ENCODE results near the gene BCAS3.

BCAS3 gene

DNA sequence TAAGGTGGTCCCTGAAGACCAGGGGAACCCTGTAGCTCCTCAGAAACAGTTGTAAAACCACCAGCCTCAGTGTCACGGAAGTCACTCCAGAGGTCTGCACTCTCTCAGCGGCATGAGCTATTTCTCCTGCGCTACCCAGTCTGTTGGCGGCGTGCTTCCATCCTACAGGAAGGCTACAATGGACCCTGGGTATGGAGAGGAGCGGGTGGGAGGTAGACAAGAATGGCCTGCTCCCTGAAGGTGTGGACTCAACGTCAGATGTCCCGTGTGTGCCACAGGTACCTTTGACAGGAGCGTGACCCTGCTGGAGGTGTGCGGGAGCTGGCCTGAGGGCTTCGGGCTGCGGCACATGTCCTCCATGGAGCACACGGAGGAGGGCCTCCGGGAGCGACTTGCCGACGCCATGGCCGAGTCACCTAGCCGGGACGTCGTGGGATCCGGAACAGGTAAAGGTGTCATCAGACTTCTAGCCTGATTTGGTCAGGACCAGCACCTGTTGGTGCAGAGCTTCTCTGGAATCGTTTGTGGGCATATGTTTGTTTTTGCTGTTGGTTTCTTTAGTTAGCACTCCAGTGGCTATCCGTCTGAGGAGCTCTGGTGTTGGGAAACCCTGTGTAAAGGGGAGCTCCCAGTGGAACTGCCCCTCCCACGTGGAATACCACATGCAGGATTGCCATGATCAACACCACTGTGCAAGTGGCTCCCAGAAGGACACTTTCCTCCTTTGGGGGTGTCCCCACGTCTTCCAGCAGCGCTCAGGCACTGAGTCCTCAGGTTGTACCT is 690.6 kb downstream of the BCAS3 start:
- in situ Hi-C loops (cut with MboI; ENCODE audit: low sequenced_read_pairs), result no loop called here

GRCh38 chr17:61368832-61369450 is 691.3 kb downstream of the BCAS3 start:
- in situ Hi-C loops (cut with MboI; ENCODE audit: low sequenced_read_pairs), result no loop called here

- in situ Hi-C loops (cut with MboI; ENCODE audit: low sequenced_read_pairs), result no loop called here
These were observed 692.1 kb downstream of the BCAS3 start for GRCh38 chr17:61369751-61370150.

DNA sequence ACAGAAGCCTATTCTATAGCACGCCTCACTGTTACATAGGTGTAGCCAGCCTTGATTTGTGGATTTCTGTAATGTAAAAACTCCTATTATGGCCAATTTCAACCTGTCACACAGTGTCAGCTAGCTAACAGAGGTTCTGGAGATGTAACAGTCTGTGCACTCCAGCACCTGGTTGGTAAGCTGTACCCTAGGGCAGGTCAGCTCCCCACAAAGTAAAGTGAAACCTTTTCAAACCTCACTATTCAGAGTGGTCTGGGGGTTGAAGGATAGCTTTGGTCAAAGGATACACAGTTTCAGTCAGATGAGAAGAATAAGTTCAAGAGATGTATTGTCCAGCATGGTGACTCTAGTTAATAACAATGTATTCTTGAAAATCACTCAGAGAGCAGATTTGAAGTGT is 693.5 kb downstream of the BCAS3 start:
- in situ Hi-C loops (cut with MboI; ENCODE audit: low sequenced_read_pairs), result no loop called here

GRCh38 chr17:61371606-61372005 is 694.0 kb downstream of the BCAS3 start:
- in situ Hi-C loops (cut with MboI; ENCODE audit: low sequenced_read_pairs), result no loop called here

DNA sequence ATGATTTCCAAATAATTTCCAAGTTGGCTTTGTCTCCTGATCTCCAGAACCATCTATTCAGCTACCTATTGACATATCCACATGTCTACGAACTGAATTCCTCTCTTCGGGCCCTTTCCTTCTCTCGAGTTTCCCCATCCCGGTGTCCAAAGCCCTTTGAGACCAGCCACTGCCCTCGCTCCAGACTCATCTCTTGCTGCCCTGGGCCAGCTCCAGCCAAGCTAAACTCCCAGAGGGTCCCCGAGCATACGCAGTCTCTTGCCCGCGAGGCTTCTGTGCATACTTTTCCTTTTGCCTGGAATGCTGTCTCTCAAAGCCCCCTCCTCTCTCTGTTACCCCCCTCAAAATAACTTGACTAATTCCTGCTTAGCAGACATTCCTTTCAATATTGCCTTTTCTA is 694.8 kb downstream of the BCAS3 start:
- in situ Hi-C loops (cut with MboI; ENCODE audit: low sequenced_read_pairs), result no loop called here

DNA sequence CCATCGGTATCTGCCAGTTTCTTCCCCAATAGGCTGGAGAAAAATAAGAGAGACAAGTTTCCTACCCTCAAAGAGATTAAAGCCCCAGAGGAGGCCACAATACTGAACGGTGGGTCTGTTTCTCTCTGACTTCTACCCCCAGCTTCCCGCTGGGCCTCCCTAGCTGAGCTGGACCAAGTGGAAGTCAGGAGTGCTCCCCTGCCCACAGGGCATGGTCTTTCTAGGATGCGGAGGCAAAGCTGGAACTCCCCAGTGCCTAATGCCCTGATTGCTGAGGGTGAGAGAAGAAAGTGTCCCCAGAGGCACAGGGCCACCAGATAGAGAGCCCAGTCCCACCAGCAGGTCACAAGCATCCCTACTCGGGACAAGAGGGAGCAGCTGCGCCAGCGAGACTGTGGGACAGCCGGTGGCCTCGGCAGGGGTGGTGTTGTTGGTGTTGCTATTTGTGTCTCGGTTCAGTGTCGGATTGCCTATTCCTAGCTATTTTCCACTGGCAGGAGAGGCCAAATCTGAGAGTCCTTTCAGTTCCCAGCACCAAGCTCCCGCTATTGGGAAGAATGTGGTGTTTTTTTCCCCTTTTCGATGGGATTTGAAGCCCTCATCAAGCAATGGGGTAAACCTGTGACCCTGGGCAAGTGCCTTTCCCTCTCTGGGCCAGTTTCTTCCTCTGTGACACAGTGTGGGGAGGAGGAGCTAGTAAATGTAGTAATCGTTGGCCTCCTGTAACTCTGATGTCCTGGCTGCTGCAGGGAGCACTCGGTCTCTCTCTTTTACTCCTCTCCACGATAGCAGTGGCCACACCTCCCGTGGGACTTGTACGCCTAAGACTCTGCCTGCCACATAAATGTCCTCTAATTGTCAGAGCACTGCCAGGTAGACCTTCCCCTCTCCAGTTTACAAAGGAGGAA is 699.5 kb downstream of the BCAS3 start:
- in situ Hi-C loops (cut with MboI; ENCODE audit: low sequenced_read_pairs), result loop anchor here (25.0 kb wide), 1 partner anchor 365 kb away; no protein-coding TSS in a partner anchor

GRCh38 chr17:61378658-61379456 is 701.2 kb downstream of the BCAS3 start:
- in situ Hi-C loops (cut with MboI; ENCODE audit: low sequenced_read_pairs), result loop anchor here (25.0 kb wide), 1 partner anchor 367 kb away; no protein-coding TSS in a partner anchor

GRCh38 chr17:61379457-61380216 is 702.0 kb downstream of the BCAS3 start:
- in situ Hi-C loops (cut with MboI; ENCODE audit: low sequenced_read_pairs), result loop anchor here (25.0 kb wide), 1 partner anchor 367 kb away; no protein-coding TSS in a partner anchor

- in situ Hi-C loops (cut with MboI; ENCODE audit: low sequenced_read_pairs), result loop anchor here (25.0 kb wide), 1 partner anchor 368 kb away; no protein-coding TSS in a partner anchor
These were observed 702.7 kb downstream of the BCAS3 start for GRCh38 chr17:61380217-61380835.

- in situ Hi-C loops (cut with MboI; ENCODE audit: low sequenced_read_pairs), result loop anchor here (25.0 kb wide), 1 partner anchor 369 kb away; no protein-coding TSS in a partner anchor
These were observed 703.3 kb downstream of the BCAS3 start for GRCh38 chr17:61380836-61381525.

DNA sequence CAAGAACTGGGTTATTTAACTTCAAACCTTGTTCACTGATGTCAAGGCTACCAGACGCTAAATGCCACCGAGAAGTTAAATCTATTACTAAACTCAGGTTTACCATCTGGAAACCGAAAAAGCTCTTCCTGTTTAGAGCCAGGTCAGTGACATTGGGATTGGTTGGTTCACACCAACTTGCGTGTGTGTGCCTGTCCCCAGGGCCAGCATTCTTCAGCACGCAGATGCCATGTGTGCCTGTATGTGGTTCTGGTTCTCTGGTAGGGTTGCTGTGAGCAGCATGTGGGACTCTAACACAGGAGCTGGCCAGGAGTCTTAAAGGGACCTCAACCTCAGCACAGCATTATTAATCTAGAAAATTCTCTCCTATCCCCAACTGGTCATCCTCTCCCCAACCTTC is 703.9 kb downstream of the BCAS3 start:
- in situ Hi-C loops (cut with MboI; ENCODE audit: low sequenced_read_pairs), result loop anchor here (25.0 kb wide), 1 partner anchor 369 kb away; no protein-coding TSS in a partner anchor

- in situ Hi-C loops (cut with MboI; ENCODE audit: low sequenced_read_pairs), result loop anchor here (25.0 kb wide), 1 partner anchor 371 kb away; no protein-coding TSS in a partner anchor
These were observed 705.4 kb downstream of the BCAS3 start for GRCh38 chr17:61382796-61383688.

DNA sequence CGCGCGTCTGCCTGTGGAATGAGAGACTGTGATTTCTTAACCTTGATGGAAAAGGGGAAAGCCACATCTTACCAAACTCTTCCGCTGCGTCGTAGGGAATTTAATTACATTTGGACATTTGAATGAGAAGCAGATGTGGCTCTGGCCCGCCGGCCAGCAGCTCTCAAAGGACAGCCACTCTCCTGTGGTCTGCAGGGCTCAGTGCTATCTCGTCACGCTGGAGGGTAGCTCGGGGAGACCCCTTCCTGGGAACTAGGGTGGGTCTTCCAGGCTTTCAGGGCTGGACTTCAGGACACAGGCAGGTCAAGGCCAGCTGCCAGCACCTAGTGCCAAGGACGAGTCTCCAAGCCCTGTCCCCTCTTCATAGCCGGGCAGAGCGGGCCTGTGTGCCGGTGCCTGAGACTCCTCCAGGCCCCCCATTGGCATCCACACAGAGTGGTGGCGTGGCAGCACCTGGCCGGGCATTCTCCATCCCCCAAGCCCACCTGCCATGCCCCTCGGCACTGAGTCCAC is 706.1 kb downstream of the BCAS3 start:
- in situ Hi-C loops (cut with MboI; ENCODE audit: low sequenced_read_pairs), result loop anchor here (25.0 kb wide), 1 partner anchor 371 kb away; no protein-coding TSS in a partner anchor

DNA sequence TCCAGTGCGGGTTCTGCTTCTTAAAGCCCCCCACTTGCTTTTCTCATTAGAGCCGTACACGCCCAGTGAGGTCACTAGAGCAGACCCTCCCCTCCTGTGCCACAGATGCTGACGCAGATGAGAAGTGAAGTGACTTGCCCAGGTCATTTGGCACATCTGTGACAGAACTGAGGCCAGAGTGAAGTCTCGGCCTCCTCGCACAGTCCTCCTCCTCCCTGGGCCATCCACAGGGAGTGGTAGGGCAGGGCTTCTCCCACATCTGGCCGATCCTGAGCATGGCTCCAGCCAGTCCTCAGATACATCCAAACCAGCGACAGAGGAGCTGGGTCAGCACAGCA is 706.7 kb downstream of the BCAS3 start:
- in situ Hi-C loops (cut with MboI; ENCODE audit: low sequenced_read_pairs), result loop anchor here (25.0 kb wide), 1 partner anchor 372 kb away; no protein-coding TSS in a partner anchor

DNA sequence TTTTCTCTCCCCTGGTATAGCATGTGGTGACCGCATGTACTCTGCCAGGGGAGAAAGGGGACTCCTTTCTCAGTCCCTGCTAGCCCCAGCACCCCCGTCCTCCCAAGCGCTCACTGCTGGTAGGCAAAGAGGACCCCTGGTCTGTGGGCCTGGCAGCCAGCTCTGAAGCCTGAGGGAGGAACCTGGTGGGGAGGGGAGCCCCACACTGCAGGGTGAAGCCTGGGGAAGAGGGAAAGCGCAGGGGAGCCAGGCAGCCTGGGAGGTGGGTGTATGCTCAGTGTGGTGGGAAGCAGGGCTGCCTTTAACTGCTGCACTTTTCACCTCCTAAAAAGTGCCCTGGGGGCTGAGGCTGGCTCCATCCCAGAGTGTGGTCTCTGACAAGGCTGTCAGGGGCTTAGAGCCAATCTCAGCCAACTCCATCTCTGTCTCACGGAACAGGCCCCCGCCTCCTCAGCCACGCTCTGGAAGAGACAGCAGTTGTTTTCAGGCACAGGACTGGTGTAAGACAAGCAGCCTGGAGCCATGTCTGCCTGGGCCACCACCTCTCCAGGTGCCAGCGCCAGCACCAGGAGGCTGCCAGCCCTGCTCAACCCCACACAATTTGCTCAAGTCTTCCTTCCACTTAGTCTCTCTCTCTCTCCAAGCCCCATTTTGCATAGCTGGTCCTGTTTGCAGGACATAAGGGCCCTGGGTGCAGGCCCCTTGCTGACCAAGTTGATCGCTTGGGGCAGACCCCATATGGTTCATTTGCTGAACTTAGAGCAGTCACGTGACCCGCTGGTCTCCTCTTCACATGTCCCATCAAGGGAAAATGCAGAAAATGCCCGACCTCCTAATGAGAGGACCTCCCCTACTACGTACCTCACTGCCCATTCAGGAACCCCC is 707.3 kb downstream of the BCAS3 start:
- in situ Hi-C loops (cut with MboI; ENCODE audit: low sequenced_read_pairs), result loop anchor here (25.0 kb wide), 1 partner anchor 373 kb away; no protein-coding TSS in a partner anchor

Data from HL-60/S4 treated with phorbol 12-myristate 13-acetate at 8.2 ng/mL for 4 days and 3 days (cell line).